Panc1 (cell line): ENCODE measurements around the gene DLK2. TPM values are rescaled to one million over a fixed set of nuclear protein-coding genes. Genes with fewer than 3 reads are reported as not detected.
"Not testable (repeated sequence)": the region's sequence is repeated elsewhere in the genome, so short reads cannot be mapped to it uniquely, and the experiment has no call there.

Experiments
- ATAC-seq: fragments of 200-7000 bp; cut with Tn5 transposase; 2 replicates; pipeline ENCODE4 v1.9.1; 2020; ENCODE audit warnings: mild to moderate bottlenecking, moderate library complexity
- BruUV-seq: library from RNA; stranded (reverse); fragments of 400-500 nt; replicated peaks from 2 replicates; lab custom pipeline; 2021; lab: Mats Ljungman, UMichigan
- CTCF ChIA-PET: fragments of 300-600 bp; sonication (Branson Sonifier 250); formaldehyde crosslinking; loops from one replicate; lab custom pipeline; 2022; ENCODE audit warnings: antibody characterized with exemption; lab: Charles Lee
- POLR2A ChIA-PET: fragments of 300-600 bp; sonication (Branson Sonifier 250); formaldehyde crosslinking; loops from one replicate; lab custom pipeline; 2022; ENCODE audit warnings: antibody characterized with exemption; lab: Charles Lee
- DNase-seq: peaks from one replicate; pipeline ENCODE4 v3.0.0-alpha.2; 2010; ENCODE audit warnings: low read depth, low spot score
- H3K27ac ChIP-seq: 2 replicates; pipeline ENCODE4 v1.5.1; 2011; ENCODE audit warnings: mild to moderate bottlenecking, low read length, inconsistent platforms
- H3K27me3 ChIP-seq: fragments of 200-500 bp; sonication (Bioruptor generic); 2 replicates; pipeline ENCODE4 v1.6.0; 2014; ENCODE audit warnings: low read length, inconsistent platforms; ENCODE audit not compliant: control insufficient read depth, insufficient read depth
- H3K36me3 ChIP-seq: fragments of 200-500 bp; sonication (Bioruptor generic); 2 replicates; pipeline ENCODE4 v1.5.1; 2014; ENCODE audit warnings: inconsistent platforms, mild to moderate bottlenecking, low read length, moderate library complexity; ENCODE audit not compliant: control insufficient read depth, insufficient read depth
- H3K4me1 ChIP-seq: 2 replicates; pipeline ENCODE4 v1.5.1; 2011; ENCODE audit warnings: inconsistent platforms, mild to moderate bottlenecking, low read length, moderate library complexity; ENCODE audit not compliant: control insufficient read depth, insufficient read depth
- H3K4me3 ChIP-seq, 2 experiments: 2 replicates each; pipeline ENCODE4 v1.5.1; 2011 to 2012; ENCODE audit warnings: low read depth in 2 of 2, low read length in 2 of 2, mild to moderate bottlenecking in 2 of 2, inconsistent platforms in 1 of 2, moderate library complexity in 1 of 2
- H3K9me3 ChIP-seq: fragments of 200-500 bp; sonication (Bioruptor generic); 2 replicates; pipeline ENCODE4 v1.5.1; 2014; ENCODE audit warnings: low read depth, mild to moderate bottlenecking, inconsistent platforms, low read length, moderate library complexity; ENCODE audit not compliant: control insufficient read depth, insufficient read depth
- POLR2AphosphoS5 ChIP-seq: IDR thresholded peaks from 2 replicates; pipeline ENCODE4 v1.6.1; 2012; ENCODE audit warnings: mild to moderate bottlenecking, low read depth, low read length, moderate library complexity
- SIN3A ChIP-seq: IDR thresholded peaks from 2 replicates; pipeline ENCODE4 v1.6.1; 2012; ENCODE audit warnings: low read depth, mild to moderate bottlenecking, low read length, moderate library complexity, borderline replicate concordance; ENCODE audit not compliant: insufficient read depth
- TCF7L2 ChIP-seq: IDR thresholded peaks from 2 replicates; pipeline ENCODE4 v1.6.1; 2011; ENCODE audit warnings: mild to moderate bottlenecking, low read depth, low read length, inconsistent platforms
- in situ Hi-C: cut with HindIII; loops from 2 replicates; pipeline ENCODE4 v1.10.0; 2016; ENCODE audit warnings: low sequenced_read_pairs, low pct_unique_long_range_greater_than_20kb
- intact Hi-C: fragments of 100-400 bp; cut with micrococcal nuclease; formaldehyde crosslinking; loops from one replicate; pipeline ENCODE4 v1.10.0; 2022; ENCODE audit not compliant: unreplicated experiment
- total RNA-seq: library from RNA; stranded (reverse); gene quantifications from one replicate; pipeline ENCODE4 v1.2.1, GENCODE V29; 2021; ENCODE audit not compliant: unreplicated experiment
- TF ChIP-seq, protein P1 (sequence below): fragments of 450-650 bp; IDR thresholded peaks from 2 replicates; pipeline ENCODE4 v1.5.1; 2017; ENCODE audit warnings: mild to moderate bottlenecking
- TF ChIP-seq, protein P2 (sequence below), 2 experiments: IDR thresholded peaks; 2 replicates each; pipeline ENCODE4 v1.6.1; 2011 to 2012; ENCODE audit warnings: low read depth in 2 of 2, control low read depth in 1 of 2, low read length in 1 of 2, mild to moderate bottlenecking in 1 of 2, moderate library complexity in 1 of 2; ENCODE audit not compliant: insufficient read depth in 1 of 2

The DLK2 gene
- total RNA-seq, 1 experiment from 2014 or later = 19.1 TPM

DNA sequence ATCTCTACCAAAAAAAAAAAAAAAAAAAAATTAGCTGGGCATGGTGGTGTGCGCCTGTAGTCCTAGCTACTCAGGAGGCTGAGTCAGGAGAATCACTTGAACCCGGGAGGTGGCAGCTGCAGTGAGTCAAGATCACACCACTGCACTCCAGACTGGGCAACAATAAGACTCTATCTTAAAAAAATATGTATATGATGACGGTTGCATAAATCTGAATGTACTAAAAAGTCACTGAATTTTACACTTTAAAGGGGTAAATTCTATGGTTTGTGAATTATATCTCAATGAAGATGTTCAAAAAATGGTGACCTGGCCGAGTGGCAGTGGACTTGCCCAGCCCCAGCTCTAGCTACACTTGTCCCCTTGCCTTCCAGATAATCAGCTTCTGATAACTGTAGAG, 38.4 kb downstream of the DLK2 start:
- Histone ChIP-seq H3K9me3 (no peaks in the 10 kb centered on the region), H3K36me3 (no peaks in the 10 kb centered on the region), H3K4me1 (no peaks in the 10 kb centered on the region), H3K4me3 (no peak overlapping the region), H3K27ac (no peak overlapping the region), H3K27me3 (no peaks in the 10 kb centered on the region; the same call in 1 of the 2 replicates)
- DNase-seq (no peak), ATAC-seq (no peak)
- BruUV-seq = no TSS peak
- POLR2A ChIA-PET = no interaction called here
- CTCF ChIA-PET = no interaction called here
- TF ChIP-seq TCF7L2 (no peak), POLR2AphosphoS5 (no peak), SIN3A (no peak)
- TF ChIP-seq, protein P1, sequence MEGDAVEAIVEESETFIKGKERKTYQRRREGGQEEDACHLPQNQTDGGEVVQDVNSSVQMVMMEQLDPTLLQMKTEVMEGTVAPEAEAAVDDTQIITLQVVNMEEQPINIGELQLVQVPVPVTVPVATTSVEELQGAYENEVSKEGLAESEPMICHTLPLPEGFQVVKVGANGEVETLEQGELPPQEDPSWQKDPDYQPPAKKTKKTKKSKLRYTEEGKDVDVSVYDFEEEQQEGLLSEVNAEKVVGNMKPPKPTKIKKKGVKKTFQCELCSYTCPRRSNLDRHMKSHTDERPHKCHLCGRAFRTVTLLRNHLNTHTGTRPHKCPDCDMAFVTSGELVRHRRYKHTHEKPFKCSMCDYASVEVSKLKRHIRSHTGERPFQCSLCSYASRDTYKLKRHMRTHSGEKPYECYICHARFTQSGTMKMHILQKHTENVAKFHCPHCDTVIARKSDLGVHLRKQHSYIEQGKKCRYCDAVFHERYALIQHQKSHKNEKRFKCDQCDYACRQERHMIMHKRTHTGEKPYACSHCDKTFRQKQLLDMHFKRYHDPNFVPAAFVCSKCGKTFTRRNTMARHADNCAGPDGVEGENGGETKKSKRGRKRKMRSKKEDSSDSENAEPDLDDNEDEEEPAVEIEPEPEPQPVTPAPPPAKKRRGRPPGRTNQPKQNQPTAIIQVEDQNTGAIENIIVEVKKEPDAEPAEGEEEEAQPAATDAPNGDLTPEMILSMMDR = no peak
- TF ChIP-seq, protein P2, sequence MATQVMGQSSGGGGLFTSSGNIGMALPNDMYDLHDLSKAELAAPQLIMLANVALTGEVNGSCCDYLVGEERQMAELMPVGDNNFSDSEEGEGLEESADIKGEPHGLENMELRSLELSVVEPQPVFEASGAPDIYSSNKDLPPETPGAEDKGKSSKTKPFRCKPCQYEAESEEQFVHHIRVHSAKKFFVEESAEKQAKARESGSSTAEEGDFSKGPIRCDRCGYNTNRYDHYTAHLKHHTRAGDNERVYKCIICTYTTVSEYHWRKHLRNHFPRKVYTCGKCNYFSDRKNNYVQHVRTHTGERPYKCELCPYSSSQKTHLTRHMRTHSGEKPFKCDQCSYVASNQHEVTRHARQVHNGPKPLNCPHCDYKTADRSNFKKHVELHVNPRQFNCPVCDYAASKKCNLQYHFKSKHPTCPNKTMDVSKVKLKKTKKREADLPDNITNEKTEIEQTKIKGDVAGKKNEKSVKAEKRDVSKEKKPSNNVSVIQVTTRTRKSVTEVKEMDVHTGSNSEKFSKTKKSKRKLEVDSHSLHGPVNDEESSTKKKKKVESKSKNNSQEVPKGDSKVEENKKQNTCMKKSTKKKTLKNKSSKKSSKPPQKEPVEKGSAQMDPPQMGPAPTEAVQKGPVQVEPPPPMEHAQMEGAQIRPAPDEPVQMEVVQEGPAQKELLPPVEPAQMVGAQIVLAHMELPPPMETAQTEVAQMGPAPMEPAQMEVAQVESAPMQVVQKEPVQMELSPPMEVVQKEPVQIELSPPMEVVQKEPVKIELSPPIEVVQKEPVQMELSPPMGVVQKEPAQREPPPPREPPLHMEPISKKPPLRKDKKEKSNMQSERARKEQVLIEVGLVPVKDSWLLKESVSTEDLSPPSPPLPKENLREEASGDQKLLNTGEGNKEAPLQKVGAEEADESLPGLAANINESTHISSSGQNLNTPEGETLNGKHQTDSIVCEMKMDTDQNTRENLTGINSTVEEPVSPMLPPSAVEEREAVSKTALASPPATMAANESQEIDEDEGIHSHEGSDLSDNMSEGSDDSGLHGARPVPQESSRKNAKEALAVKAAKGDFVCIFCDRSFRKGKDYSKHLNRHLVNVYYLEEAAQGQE (IDR thresholded peaks at IDR 0.05; ENCODE audit: insufficient read depth in 1 of 2, low read depth in 2 of 2, low read length in 1 of 2) = no peak
- intact Hi-C loops (no loop called here), in situ Hi-C loops (no loop called here)

DNA sequence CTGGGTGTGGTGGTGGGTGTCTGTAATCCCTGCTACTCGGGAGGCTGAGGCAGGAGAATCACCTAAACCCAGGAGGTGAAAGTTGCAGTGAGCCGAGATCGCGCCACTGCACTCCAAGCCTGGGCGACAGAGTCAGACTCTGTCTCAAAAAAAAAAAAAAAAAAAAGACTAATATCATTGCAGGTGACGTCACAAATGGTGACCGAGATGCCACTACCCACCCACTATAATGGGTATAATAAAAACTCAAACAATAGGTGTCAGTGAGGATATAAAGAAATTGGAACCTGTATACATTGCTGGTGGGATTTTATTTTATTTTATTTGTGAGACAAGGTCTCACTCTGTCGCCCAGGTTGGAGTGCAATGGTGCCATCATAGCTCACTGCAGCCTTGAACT, 40.1 kb downstream of the DLK2 start:
- H3K27ac ChIP-seq, DNase-seq, H3K27me3 ChIP-seq, H3K4me1 ChIP-seq, CTCF ChIA-PET, H3K9me3 ChIP-seq, intact Hi-C loops, ATAC-seq, POLR2A ChIA-PET, in situ Hi-C loops, BruUV-seq, H3K36me3 ChIP-seq, H3K4me3 ChIP-seq: not testable (repeated sequence)

DNA sequence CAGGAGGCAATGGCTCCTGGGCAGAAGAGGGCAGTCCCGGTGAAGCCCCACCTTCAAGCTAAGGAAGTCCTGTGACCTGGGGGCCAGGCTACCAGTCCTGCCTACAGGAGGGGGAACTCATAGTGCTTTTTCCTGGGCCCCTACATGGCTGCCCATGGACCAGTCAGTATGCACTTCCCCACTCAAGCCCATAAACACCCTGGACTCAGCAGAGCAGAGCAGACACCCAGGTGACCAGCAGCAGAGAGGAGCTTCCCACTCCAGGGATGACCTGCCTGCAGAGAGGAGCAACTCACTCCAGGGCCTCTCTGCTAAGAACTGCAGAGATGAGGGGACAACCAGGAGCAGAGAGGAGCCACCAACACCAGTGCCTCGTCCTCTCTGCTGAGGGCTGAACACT, 42.3 kb downstream of the DLK2 start:
- TF ChIP-seq, protein P1 = no peak
- TF ChIP-seq TCF7L2 = no peak
- TF ChIP-seq POLR2AphosphoS5 = no peak
- TF ChIP-seq SIN3A = no peak
- TF ChIP-seq, protein P2 (IDR thresholded peaks at IDR 0.05; ENCODE audit: insufficient read depth in 1 of 2, low read depth in 2 of 2, low read length in 1 of 2) = no peak
- no peaks in the 10 kb centered on the region for H3K4me1 ChIP-seq
- H3K36me3 ChIP-seq = no peaks in the 10 kb centered on the region
- no TSS peak for BruUV-seq
- in situ Hi-C loops = no loop called here
- H3K27me3 ChIP-seq = no peaks in the 10 kb centered on the region
- ChIA-PET POLR2A (no interaction called here), CTCF (no interaction called here)
- intact Hi-C loops = loop anchor here (5.0 kb wide), 1 partner anchor 1059 kb away; no protein-coding TSS in a partner anchor
- ATAC-seq (no peak), DNase-seq (no peak)
- no peak overlapping the region for H3K4me3 ChIP-seq
- no peak overlapping the region for H3K27ac ChIP-seq
- H3K9me3 ChIP-seq = no peaks in the 10 kb centered on the region
